SK-N-SH (cell line): ENCODE measurements around the gene NR3C1. TPM values are rescaled to one million over a fixed set of nuclear protein-coding genes. Genes with fewer than 3 reads are reported as not detected.

ENCODE experiments used
- CTCF ChIA-PET: fragments of 300-600, 350-600 bp; formaldehyde crosslinking; extraction: SDS; loops from one replicate; lab custom pipeline; 2021; lab: Yijun Ruan, JAX
- POLR2A ChIA-PET: fragments of 350-600 bp; sonication (Branson Sonifier 250); formaldehyde crosslinking; extraction: SDS; loops from one replicate; lab custom pipeline; 2020; ENCODE audit warnings: antibody characterized with exemption, inconsistent platforms; lab: Yijun Ruan, JAX
- DNase-seq: peaks from one replicate; pipeline ENCODE4 v3.0.0; 2012
- H2AFZ ChIP-seq: fragments of 200-600 bp; sonication (generic); 2 replicates; pipeline ENCODE4 v1.8.1; 2016; ENCODE audit warnings: antibody characterized with exemption, mild to moderate bottlenecking, low read depth
- H3F3A ChIP-seq: fragments of 200-600 bp; sonication (generic); replicated peaks from 2 replicates; pipeline ENCODE3; 2016; ENCODE audit warnings: antibody characterized with exemption, mild to moderate bottlenecking; ENCODE audit not compliant: insufficient read depth
- H3K27ac ChIP-seq, 2 experiments: fragments of 200-500 bp in 1 of 2; fragments of 200-600 bp in 1 of 2; sonication (Bioruptor generic) in 1 of 2; sonication (generic), shearing (Covaris generic) in 1 of 2; 2 replicates each; pipeline versions ENCODE4 v1.5.1 to v1.6.1; 2014 to 2016; ENCODE audit warnings: low read depth in 2 of 2, inconsistent platforms in 1 of 2, low read length in 1 of 2, mild to moderate bottlenecking in 1 of 2, mixed read lengths in 1 of 2
- H3K27me3 ChIP-seq: fragments of 200-600 bp; sonication (generic), shearing (Covaris generic); 2 replicates; pipeline ENCODE4 v1.6.1; 2016; ENCODE audit warnings: mixed run types; ENCODE audit not compliant: insufficient read depth
- H3K36me3 ChIP-seq, 2 experiments: fragments of 200-500 bp in 1 of 2; fragments of 200-600 bp in 1 of 2; sonication (Bioruptor generic) in 1 of 2; sonication (generic) in 1 of 2; replicated peaks in 1 of 2; 2 replicates each; pipeline versions ENCODE3 to v1.5.1; 2014 to 2016; ENCODE audit warnings: low read length in 1 of 2, mild to moderate bottlenecking in 1 of 2; ENCODE audit not compliant: insufficient read depth in 2 of 2, control insufficient read depth in 1 of 2
- H3K4me1 ChIP-seq, 2 experiments: fragments of 200-500 bp in 1 of 2; fragments of 200-600 bp in 1 of 2; sonication (Bioruptor generic) in 1 of 2; sonication (generic), shearing (Covaris generic) in 1 of 2; 2 replicates each; pipeline versions ENCODE4 v1.5.1 to v1.6.1; 2014 to 2016; ENCODE audit warnings: low read depth in 1 of 2, low read length in 1 of 2, mixed run types in 1 of 2; ENCODE audit not compliant: insufficient read depth in 2 of 2, control insufficient read depth in 1 of 2
- H3K4me2 ChIP-seq: fragments of 200-600 bp; sonication (generic), shearing (Covaris generic); 2 replicates; pipeline ENCODE4 v1.6.1; 2017; ENCODE audit warnings: mixed run types
- H3K4me3 ChIP-seq, 2 experiments: fragments of 200-500 bp in 1 of 2; fragments of 200-600 bp in 1 of 2; sonication (Bioruptor generic) in 1 of 2; sonication (generic), shearing (Covaris generic) in 1 of 2; 2 replicates each; pipeline versions ENCODE4 v1.5.1 to v1.8.1; 2014 to 2016; ENCODE audit warnings: low read depth in 2 of 2, inconsistent platforms in 1 of 2, low read length in 1 of 2, mild to moderate bottlenecking in 1 of 2, mixed read lengths in 1 of 2, moderate library complexity in 1 of 2
- H3K79me2 ChIP-seq: fragments of 200-600 bp; sonication (generic); 2 replicates; pipeline ENCODE4 v1.8.1; 2017; ENCODE audit warnings: mild to moderate bottlenecking; ENCODE audit not compliant: insufficient read depth
- H3K9ac ChIP-seq: fragments of 200-600 bp; sonication (generic); 2 replicates; pipeline ENCODE4 v1.6.1; 2017; ENCODE audit warnings: mixed run types
- H3K9me2 ChIP-seq: fragments of 200-600 bp; sonication (generic); 2 replicates; pipeline ENCODE4 v1.6.1; 2017; ENCODE audit warnings: mixed run types
- H3K9me3 ChIP-seq: fragments of 200-600 bp; sonication (generic); 2 replicates; pipeline ENCODE4 v1.6.1; 2017; ENCODE audit warnings: mixed run types, mild to moderate bottlenecking, moderate library complexity
- H4K20me1 ChIP-seq: fragments of 200-600 bp; sonication (generic); 2 replicates; pipeline ENCODE4 v1.6.1; 2017; ENCODE audit warnings: mild to moderate bottlenecking, mixed run types; ENCODE audit not compliant: insufficient read depth
- ELF1 ChIP-seq: IDR thresholded peaks from 2 replicates; pipeline ENCODE4 v1.4.0; 2012
- EP300 ChIP-seq, 2 experiments: IDR thresholded peaks; 2 replicates each; pipeline versions ENCODE4 v1.4.0 to v1.6.1; 2012; ENCODE audit warnings: borderline replicate concordance in 1 of 2, low read depth in 1 of 2, low read length in 1 of 2
- EZH2phosphoT487 ChIP-seq: fragments of 200-600 bp; sonication (generic); IDR thresholded peaks from 2 replicates; pipeline ENCODE4 v1.6.1; 2017; ENCODE audit warnings: low read depth, mixed run types, mild to moderate bottlenecking, antibody characterized with exemption, moderate library complexity, borderline replicate concordance
- FOSL2 ChIP-seq: IDR thresholded peaks from 2 replicates; pipeline ENCODE4 v1.4.0; 2012; ENCODE audit warnings: low read depth, mild to moderate bottlenecking, moderate library complexity, borderline replicate concordance
- GABPA ChIP-seq: IDR thresholded peaks from 2 replicates; pipeline ENCODE4 v1.4.0; 2012; ENCODE audit warnings: low read depth, mild to moderate bottlenecking
- JUND ChIP-seq: IDR thresholded peaks from 2 replicates; pipeline ENCODE4 v1.4.0; 2012
- MAX ChIP-seq: IDR thresholded peaks from 2 replicates; pipeline ENCODE4 v1.4.0; 2012; ENCODE audit warnings: low read depth
- MEF2A ChIP-seq: IDR thresholded peaks from 2 replicates; pipeline ENCODE4 v1.4.0; 2012; ENCODE audit warnings: low read depth, borderline replicate concordance
- NRF1 ChIP-seq: IDR thresholded peaks from 2 replicates; pipeline ENCODE4 v1.6.1; 2012; ENCODE audit warnings: low read depth, mild to moderate bottlenecking, low read length
- PBX3 ChIP-seq: IDR thresholded peaks from 2 replicates; pipeline ENCODE4; 2012
- POLR2AphosphoS5 ChIP-seq: IDR thresholded peaks from 2 replicates; pipeline ENCODE4 v1.6.1; 2012; ENCODE audit warnings: low read depth, low read length
- RAD21 ChIP-seq: IDR thresholded peaks from 2 replicates; pipeline ENCODE4 v1.6.1; 2012; ENCODE audit warnings: mild to moderate bottlenecking, low read length
- RCOR1 ChIP-seq: fragments of 150-350 bp; IDR thresholded peaks from 2 replicates; pipeline ENCODE4 v1.6.1; 2017; ENCODE audit warnings: antibody characterized with exemption, low read length
- RFX5 ChIP-seq: IDR thresholded peaks from 2 replicates; pipeline ENCODE4 v1.6.1; 2012; ENCODE audit warnings: mild to moderate bottlenecking, improper control_type of control experiment, low read length
- SMC3 ChIP-seq: IDR thresholded peaks from 2 replicates; pipeline ENCODE4 v1.6.1; 2012; ENCODE audit warnings: low read depth, low read length, improper control_type of control experiment
- TCF12 ChIP-seq: IDR thresholded peaks from 2 replicates; pipeline ENCODE4 v1.4.0; 2012
- USF2 ChIP-seq: fragments of 150-350 bp; IDR thresholded peaks from 2 replicates; pipeline ENCODE4 v1.6.1; 2017; ENCODE audit warnings: antibody characterized with exemption, low read length, low read depth, borderline replicate concordance
- YY1 ChIP-seq: IDR thresholded peaks from 2 replicates; pipeline ENCODE4 v1.4.0; 2012; ENCODE audit warnings: low read depth, mild to moderate bottlenecking
- WGBS: methylation state at CpG from one replicate; pipeline ENCODE4 v1.1.6; 2017; ENCODE audit warnings: low lambda C conversion rate; 5-methylcytosine and 5-hydroxymethylcytosine counted together
- polyA plus RNA-seq, 3 experiments: library from polyadenylated mRNA; depleted of rRNA; stranded (reverse); fragments of >200 nt; gene quantifications; 2 replicates each; pipeline ENCODE4 v1.2.3, GENCODE V29; 2012
- TF ChIP-seq, protein P1 (sequence below): fragments of 200-600 bp; sonication (generic); IDR thresholded peaks from 2 replicates; pipeline ENCODE4 v1.6.1; 2017; ENCODE audit warnings: antibody characterized with exemption, mild to moderate bottlenecking, moderate library complexity

The NR3C1 gene
- polyA plus RNA-seq, 1 of the 3 experiments (the other 2 are of a cell fraction): 7.1 TPM

DNA sequence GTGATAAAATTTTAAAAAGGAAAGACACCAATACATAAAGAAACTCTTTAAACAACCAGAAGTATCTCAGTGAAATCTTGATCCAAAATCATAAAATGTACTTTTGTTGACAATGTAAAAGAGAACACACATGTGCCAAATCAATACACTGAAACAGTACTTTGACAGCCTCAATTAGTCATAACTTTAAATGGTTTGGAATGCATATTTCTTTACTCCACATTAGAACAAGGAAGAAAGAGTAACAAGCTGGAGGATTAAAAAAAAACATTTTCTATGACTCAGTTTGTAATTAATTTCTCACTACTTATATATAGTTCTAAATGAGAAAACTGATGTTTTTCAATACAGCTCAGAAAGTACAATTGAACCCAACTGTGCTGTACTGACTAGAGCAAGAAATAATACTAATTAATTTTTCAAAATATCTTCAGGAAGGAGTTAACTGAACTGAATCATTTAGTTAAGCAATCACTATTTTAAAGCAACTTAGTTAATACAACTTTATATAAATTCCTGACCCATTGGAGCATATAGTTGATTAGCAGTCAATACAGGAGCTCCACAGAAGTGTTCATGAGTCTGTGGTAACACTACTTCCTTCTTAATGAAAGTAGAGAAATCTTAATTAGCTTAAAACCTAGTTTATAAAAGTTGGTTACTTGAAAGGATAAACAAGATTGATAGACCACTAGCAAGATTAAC lies 101.0 kb downstream of the NR3C1 start:
- Histone ChIP-seq H3K4me1 (peaks cover 0 to 18% of the 10 kb centered on the region in 2 experiments; a peak in 1 of 4 replicates), H3K4me2 (no peak overlapping the region; the same call in 1 of the 2 replicates), H3K9ac (no peak overlapping the region), H4K20me1 (no peaks in the 10 kb centered on the region), H3K9me3 (peaks cover 10% of the 10 kb centered on the region; the same call in 1 of the 2 replicates), H3K4me3 (no peak overlapping the region), H3K79me2 (peaks cover 24% of the 10 kb centered on the region), H3K36me3 (peaks cover 10 to 54% of the 10 kb centered on the region in 2 experiments), H2AFZ (no peak overlapping the region), H3K27me3 (no peaks in the 10 kb centered on the region)
- POLR2A ChIA-PET: no interaction called here
- DNase-seq: no peak
- TF ChIP-seq POLR2AphosphoS5 (no peak), RCOR1 (no peak), RFX5 (no peak), ELF1 (no peak), JUND (no peak), FOSL2 (peak; percentile 14; the same call in 1 of the 2 replicates), YY1 (no peak), PBX3 (peak; percentile 35)
- TF ChIP-seq, all 33 proteins: peak for 2
- Histone ChIP-seq H3K27ac (peak overlapping the region in 1 of 2 experiments; percentile 23; a peak in 1 of 4 replicates), H3K9me2 (no peaks in the 10 kb centered on the region), H3F3A (peaks cover 9% of the 10 kb centered on the region)
- CTCF ChIA-PET: interaction anchor here (1.2 kb wide), 1 partner anchor 24 kb away, joined by 4 read pairs; no protein-coding TSS in a partner anchor

DNA sequence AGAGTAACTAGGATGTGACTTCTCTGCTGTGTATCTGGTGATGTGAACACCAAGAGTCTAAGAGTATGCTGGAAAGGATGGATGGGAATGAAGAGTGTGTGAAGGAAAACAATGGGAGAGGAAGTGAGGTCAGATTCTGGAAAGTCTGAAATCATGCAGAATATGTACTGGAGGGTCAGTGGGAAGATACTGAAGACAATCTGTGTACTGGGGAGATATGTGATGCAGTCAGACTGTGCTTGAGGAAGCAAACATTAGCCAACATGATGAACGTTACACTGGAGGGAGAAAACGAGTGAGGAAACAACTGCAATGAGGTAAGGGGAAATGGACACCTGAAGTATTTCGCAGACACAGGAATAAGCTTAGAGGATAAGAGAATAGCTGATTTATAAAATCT lies 105.7 kb downstream of the NR3C1 start:
- 0 out of 4 replicates have a peak overlapping the region, but pooled peaks of 1 of the 2 experiments have one; percentile 12 for H3K27ac ChIP-seq
- no peak overlapping the region for H3K9ac ChIP-seq
- CTCF ChIA-PET: no interaction called here
- H3F3A ChIP-seq: peaks cover 12% of the 10 kb centered on the region
- H4K20me1 ChIP-seq: no peaks in the 10 kb centered on the region
- TF ChIP-seq MEF2A: no peak
- no peak for TF ChIP-seq USF2
- no peak for TF ChIP-seq RAD21
- TF ChIP-seq JUND: no peak
- no peak for TF ChIP-seq EZH2phosphoT487
- TF ChIP-seq SMC3: no peak
- no peak for TF ChIP-seq MAX
- no peak for TF ChIP-seq RCOR1
- TF ChIP-seq GABPA: no peak
- TF ChIP-seq PBX3: no peak
- TF ChIP-seq TCF12: no peak
- TF ChIP-seq, protein P1, sequence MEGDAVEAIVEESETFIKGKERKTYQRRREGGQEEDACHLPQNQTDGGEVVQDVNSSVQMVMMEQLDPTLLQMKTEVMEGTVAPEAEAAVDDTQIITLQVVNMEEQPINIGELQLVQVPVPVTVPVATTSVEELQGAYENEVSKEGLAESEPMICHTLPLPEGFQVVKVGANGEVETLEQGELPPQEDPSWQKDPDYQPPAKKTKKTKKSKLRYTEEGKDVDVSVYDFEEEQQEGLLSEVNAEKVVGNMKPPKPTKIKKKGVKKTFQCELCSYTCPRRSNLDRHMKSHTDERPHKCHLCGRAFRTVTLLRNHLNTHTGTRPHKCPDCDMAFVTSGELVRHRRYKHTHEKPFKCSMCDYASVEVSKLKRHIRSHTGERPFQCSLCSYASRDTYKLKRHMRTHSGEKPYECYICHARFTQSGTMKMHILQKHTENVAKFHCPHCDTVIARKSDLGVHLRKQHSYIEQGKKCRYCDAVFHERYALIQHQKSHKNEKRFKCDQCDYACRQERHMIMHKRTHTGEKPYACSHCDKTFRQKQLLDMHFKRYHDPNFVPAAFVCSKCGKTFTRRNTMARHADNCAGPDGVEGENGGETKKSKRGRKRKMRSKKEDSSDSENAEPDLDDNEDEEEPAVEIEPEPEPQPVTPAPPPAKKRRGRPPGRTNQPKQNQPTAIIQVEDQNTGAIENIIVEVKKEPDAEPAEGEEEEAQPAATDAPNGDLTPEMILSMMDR: no peak
- TF ChIP-seq NRF1: no peak
- no peak for TF ChIP-seq FOSL2
- TF ChIP-seq ELF1: no peak
- no peak for TF ChIP-seq EP300 (IDR thresholded peaks at IDR 0.05; ENCODE audit: borderline replicate concordance in 1 of 2, low read depth in 1 of 2, low read length in 1 of 2)
- POLR2A ChIA-PET: no interaction called here
- H3K9me2 ChIP-seq: no peaks in the 10 kb centered on the region
- H3K4me3 ChIP-seq: no peak overlapping the region
- no peak for DNase-seq
- H3K4me2 ChIP-seq: no peak overlapping the region
- 90% methylated on average over 3 of the region's 3 CpGs for WGBS
- H3K27me3 ChIP-seq: no peaks in the 10 kb centered on the region
- H2AFZ ChIP-seq: no peak overlapping the region
- H3K4me1 ChIP-seq: peaks cover 0 to 18% of the 10 kb centered on the region in 2 experiments; a peak in 1 of 4 replicates
- no peaks in the 10 kb centered on the region for H3K9me3 ChIP-seq
- H3K36me3 ChIP-seq: peaks cover 33 to 67% of the 10 kb centered on the region in 2 experiments
- H3K79me2 ChIP-seq: peaks cover 7% of the 10 kb centered on the region
